K562 (cell line): Measurements from ENCODE around the gene HDAC10. TPM values are rescaled to one million over a fixed set of nuclear protein-coding genes. Genes with fewer than 3 reads are reported as not detected.

Experiments used
- ATAC-seq: fragments of 200-7000 bp; cut with Tn5 transposase; 3 replicates; pipeline ENCODE4 v1.9.1; 2020; ENCODE audit warnings: moderate library complexity
- BruUV-seq: library from RNA; stranded (reverse); fragments of 400-500 nt; replicated peaks from 2 replicates; lab custom pipeline; 2021; lab: Mats Ljungman, UMichigan
- CTCF ChIA-PET: fragments of 300-600 bp; formaldehyde crosslinking; extraction: SDS; loops from one replicate; lab custom pipeline; 2021; ENCODE audit warnings: low intra/inter-chr PET ratio; lab: Yijun Ruan, JAX
- POLR2A ChIA-PET: fragments of 300-600, 350-650 bp; sonication (Branson Sonifier 250); formaldehyde crosslinking; extraction: SDS; loops from one replicate; lab custom pipeline; 2021; ENCODE audit warnings: antibody characterized with exemption, inconsistent platforms; lab: Yijun Ruan, JAX
- DNase-seq, 4 experiments: peaks; one replicate each; pipeline versions ENCODE4 v3.0.0 to v3.0.0-alpha.2; 2011 to 2018; ENCODE audit warnings: low spot score in 3 of 4, mixed read lengths in 3 of 4; ENCODE audit errors: extremely low read depth in 1 of 4
- FAIRE-seq: peaks from 2 replicates; lab custom pipeline; 2011; peaks lifted over from hg19 to GRCh38; lab: Jason Lieb, UNC
- H2AFZ ChIP-seq: 2 replicates; pipeline ENCODE4 v1.6.0; 2011; ENCODE audit warnings: low read depth, low read length, control low read depth, inconsistent platforms
- H3K27ac ChIP-seq: fragments of 200-600 bp; 3 replicates; pipeline ENCODE4 v1.8.0; 2011; ENCODE audit warnings: low read depth, mild to moderate bottlenecking, control low read depth, inconsistent platforms, low read length, moderate library complexity, mixed read lengths; ENCODE audit errors: extremely low read depth
- H3K27me3 ChIP-seq, 2 experiments: fragments of 300-600 bp in 1 of 2; 2 replicates in 1 of 2; 3 replicates in 1 of 2; pipeline versions ENCODE4 v1.6.0 to v1.8.0; 2011; ENCODE audit warnings: inconsistent platforms in 2 of 2, low read length in 2 of 2, mild to moderate bottlenecking in 1 of 2, mixed read lengths in 1 of 2, moderate library complexity in 1 of 2; ENCODE audit not compliant: control insufficient read depth in 2 of 2, insufficient read depth in 2 of 2
- H3K36me3 ChIP-seq: fragments of 300-600 bp; 3 replicates; pipeline ENCODE4 v1.8.0; 2011; ENCODE audit warnings: mild to moderate bottlenecking, low read length, inconsistent platforms; ENCODE audit not compliant: control insufficient read depth, insufficient read depth
- H3K4me1 ChIP-seq, 2 experiments: fragments of 200-600 bp in 1 of 2; replicated peaks in 1 of 2; 2 replicates in 1 of 2; 3 replicates in 1 of 2; pipeline versions ENCODE4 v1.5.1 to v1.8.0; 2011; ENCODE audit warnings: inconsistent platforms in 2 of 2, low read length in 2 of 2, mild to moderate bottlenecking in 1 of 2, mixed read lengths in 1 of 2, moderate library complexity in 1 of 2; ENCODE audit not compliant: control insufficient read depth in 2 of 2, insufficient read depth in 2 of 2
- H3K4me2 ChIP-seq: 2 replicates; pipeline ENCODE4 v1.6.1; 2011; ENCODE audit warnings: low read length, control low read depth, inconsistent platforms, mixed read lengths; ENCODE audit not compliant: insufficient read depth
- H3K4me3 ChIP-seq: fragments of 200-600 bp; sonication (generic), shearing (Covaris generic); 2 replicates; pipeline ENCODE4 v1.5.1; 2016; ENCODE audit warnings: control low read depth, inconsistent platforms
- H3K79me2 ChIP-seq: fragments of 200-600 bp; 3 replicates; pipeline ENCODE4 v1.8.0; 2011; ENCODE audit warnings: low read length, inconsistent platforms; ENCODE audit not compliant: control insufficient read depth, insufficient read depth
- H3K9ac ChIP-seq, 2 experiments: 2 replicates each; pipeline versions ENCODE4 v1.6.0 to v1.6.1; 2011; ENCODE audit warnings: low read depth in 2 of 2, low read length in 2 of 2, control low read depth in 1 of 2, inconsistent platforms in 1 of 2, mild to moderate bottlenecking in 1 of 2, mixed read lengths in 1 of 2; ENCODE audit not compliant: insufficient read depth in 1 of 2
- H3K9me1 ChIP-seq: one replicate; pipeline ENCODE4 v1.6.0; 2011; ENCODE audit warnings: inconsistent platforms, mild to moderate bottlenecking, low read length, moderate library complexity; ENCODE audit not compliant: control insufficient read depth, insufficient read depth
- H3K9me3 ChIP-seq: replicated peaks from 2 replicates; pipeline ENCODE4 v1.5.1; 2011; ENCODE audit warnings: low read depth, low read length, inconsistent platforms; ENCODE audit not compliant: control insufficient read depth, insufficient read depth
- H4K20me1 ChIP-seq: replicated peaks from 2 replicates; pipeline ENCODE4 v1.6.1; 2011; ENCODE audit warnings: low read length, inconsistent platforms, mixed read lengths; ENCODE audit not compliant: control insufficient read depth, insufficient read depth
- IRF1 ChIP-seq: sonication (generic); formaldehyde crosslinking; IDR thresholded peaks from 2 replicates; pipeline ENCODE4 v1.8.0; 2022; ENCODE audit warnings: missing genetic modification reagents, mild to moderate bottlenecking, borderline replicate concordance
- NFE2 ChIP-seq: IDR thresholded peaks from 2 replicates; pipeline ENCODE4 v1.6.1; 2014; ENCODE audit warnings: antibody characterized with exemption, low read depth
- PRPF4 ChIP-seq: fragments of 200-400 bp; formaldehyde crosslinking; IDR thresholded peaks from one replicate; pipeline ENCODE4 v1.6.1; 2017; ENCODE audit warnings: low read length, low read depth, mild to moderate bottlenecking; ENCODE audit not compliant: insufficient read depth, poor library complexity, severe bottlenecking
- RBM25 ChIP-seq: fragments of 200-400 bp; formaldehyde crosslinking; IDR thresholded peaks from 2 replicates; pipeline ENCODE4 v1.6.1; 2018; ENCODE audit warnings: low read length, low read depth, moderate library complexity; ENCODE audit not compliant: severe bottlenecking
- SNAPC5 ChIP-seq: fragments of 250-450 bp; sonication (Bioruptor Pico); IDR thresholded peaks from 2 replicates; pipeline ENCODE4 v1.8.0; 2021; ENCODE audit warnings: moderate library complexity, mild to moderate bottlenecking, inconsistent platforms
- TAL1 ChIP-seq: fragments of 450-650 bp; IDR thresholded peaks from 2 replicates; pipeline ENCODE4 v1.6.1; 2016; ENCODE audit warnings: mild to moderate bottlenecking
- ZNF316 ChIP-seq: fragments of 450-650 bp; IDR thresholded peaks from 2 replicates; pipeline ENCODE4 v1.6.1; 2016
- WGBS: fragments of 100-300 bp; shearing (Covaris generic); methylation state at CpG from one replicate; pipeline ENCODE4 v1.1.6; 2016; ENCODE audit warnings: low coverage, mixed read lengths; ENCODE audit not compliant: insufficient coverage; ENCODE audit errors: missing lambda C conversion rate; 5-methylcytosine and 5-hydroxymethylcytosine counted together
- in situ Hi-C: fragments of 300-500 bp; cut with MboI; formaldehyde crosslinking; loops from 4 replicates; pipeline ENCODE4 v1.15.0; 2018; ENCODE audit warnings: inconsistent platforms, mixed read lengths
- intact Hi-C: fragments of 100-400 bp; cut with micrococcal nuclease; formaldehyde crosslinking; loops from 2 replicates; pipeline ENCODE4 v1.14.2; 2022
- polyA plus RNA-seq, 8 experiments: library from polyadenylated mRNA; depleted of rRNA in 4 of 8; stranded (reverse) in 5 of 8; unstranded in 3 of 8; fragments of >200 nt; fragmentation: Nextera tagmentation in 2 of 8; fragmentation: Illumina TruSeq in 1 of 8; extraction: Ambion mirVana in 2 of 8; extraction: Trizol in 1 of 8; gene quantifications; 2 replicates each; pipeline versions ENCODE4 v1.2.1 to v1.2.3, GENCODE V29; 2011 to 2014; ENCODE audit warnings: inconsistent platforms in 1 of 8, missing spikeins in 1 of 8
- total RNA-seq, 7 experiments: library from RNA; depleted of rRNA in 6 of 7; stranded (reverse); fragments of >200 nt in 6 of 7; fragmentation: Illumina TruSeq in 2 of 7; extraction: Trizol in 2 of 7; gene quantifications; 2 replicates each; pipeline versions ENCODE4 v1.2.1 to v1.2.3, GENCODE V29; 2011 to 2021; ENCODE audit warnings: low replicate concordance in 1 of 7

Gene HDAC10
- total and polyA plus RNA-seq, 9 of the 15 experiments (the other 6 are each of a cell fraction or from before 2014, with no cell fraction given): 0.10 to 44.2 (median 6.5) TPM

GRCh38 chr22:50203288-50203687 is 47.8 kb downstream of the HDAC10 start:
- Histone ChIP-seq H3K27me3 (no peaks in the 10 kb centered on the region), H3K4me2 (no peak overlapping the region), H3K79me2 (peaks cover 20% of the 10 kb centered on the region), H3K9me1 (no peaks in the 10 kb centered on the region), H3K36me3 (peaks cover 39% of the 10 kb centered on the region; the same call in 1 of the 3 replicates), H3K9ac (no peak overlapping the region), H4K20me1 (no peaks in the 10 kb centered on the region), H3K9me3 (peaks cover 3% of the 10 kb centered on the region; the same call in 1 of the 2 replicates), H2AFZ (no peak overlapping the region), H3K4me3 (no peak overlapping the region), H3K4me1 (peaks cover 5 to 58% of the 10 kb centered on the region in 2 experiments; a peak in 3 of 5 replicates), H3K27ac (no peak overlapping the region)
- ATAC-seq (no peak), DNase-seq (no peak), FAIRE-seq (no peak)
- TF ChIP-seq ZNF316: peak; percentile 28; the same call in 1 of the 2 replicates
- no peak for TF ChIP-seq IRF1 (CRISPR knock-in tag)
- TF ChIP-seq SNAPC5 (CRISPR knock-in tag): no peak
- no peak for TF ChIP-seq NFE2
- TF ChIP-seq TAL1: no peak
- peak; percentile 60 for TF ChIP-seq RBM25
- no peak for TF ChIP-seq PRPF4
- intact Hi-C loops (no loop called here), in situ Hi-C loops (no loop called here)
- no TSS peak for BruUV-seq
- CTCF ChIA-PET: no interaction called here
- 100% methylated on average over 1 of the region's 1 CpG for WGBS
- POLR2A ChIA-PET: no interaction called here
